A549 (cell line): Measurements from ENCODE around the gene TSGA10IP.

Experiments
- EP300 ChIP-seq, 2 experiments: fragments of >200 bp; sonication (Bioruptor Twin); formaldehyde crosslinking; IDR thresholded peaks; 2 replicates in 1 of 2; 3 replicates in 1 of 2; pipeline ENCODE4 v1.6.1; 2016 to 2017
- POLR2A ChIP-seq: IDR thresholded peaks from 2 replicates; pipeline ENCODE4 v1.6.1; 2012; ENCODE audit warnings: mild to moderate bottlenecking, low read length

- no peak for TF ChIP-seq POLR2A
- no peak for TF ChIP-seq EP300 (IDR thresholded peaks at IDR 0.05)
These were observed 22.7 kb upstream of the TSGA10IP start for GRCh38 chr11:65922565-65922964.
